SU-DHL-6 (cell line): ENCODE data around the gene RNU6-8.

Source experiments
- CTCF ChIP-seq: fragments of 200-600 bp; sonication (generic); IDR thresholded peaks from one replicate; pipeline ENCODE4 v1.5.1; 2017; ENCODE audit warnings: antibody characterized with exemption, mild to moderate bottlenecking, low read length, moderate library complexity; ENCODE audit not compliant: insufficient read depth, poor library complexity, severe bottlenecking
- EZH2phosphoT487 ChIP-seq: fragments of 200-600 bp; sonication (generic), shearing (Covaris generic); conservative IDR thresholded peaks from 2 replicates; pipeline ENCODE4 v1.6.1; 2018; ENCODE audit warnings: mild to moderate bottlenecking, antibody characterized with exemption, low read length, moderate library complexity, mixed read lengths

GRCh38 chr14:32212833-32213232 is 9.8 kb upstream of the RNU6-8 start:
- TF ChIP-seq CTCF (no peak), EZH2phosphoT487 (no peak)
